GM18951 (cell line): ENCODE data around the gene SUCLG1.
A peak's percentile ranks its signal among the peaks of the same experiment; 100 is the strongest.

Experiments
- POLR2A ChIP-seq: IDR thresholded peaks from 4 replicates; pipeline ENCODE4 v1.6.1; 2011; ENCODE audit warnings: mild to moderate bottlenecking; ENCODE audit not compliant: insufficient read length, insufficient read depth; ENCODE audit errors: extremely low read depth
- in situ Hi-C: fragments of 300-500 bp; cut with MboI; formaldehyde crosslinking; loops from one replicate; pipeline ENCODE4 v1.12.0; 2022; ENCODE audit warnings: low sequenced_read_pairs, mixed read lengths, inconsistent platforms; ENCODE audit not compliant: unreplicated experiment

Gene SUCLG1

DNA sequence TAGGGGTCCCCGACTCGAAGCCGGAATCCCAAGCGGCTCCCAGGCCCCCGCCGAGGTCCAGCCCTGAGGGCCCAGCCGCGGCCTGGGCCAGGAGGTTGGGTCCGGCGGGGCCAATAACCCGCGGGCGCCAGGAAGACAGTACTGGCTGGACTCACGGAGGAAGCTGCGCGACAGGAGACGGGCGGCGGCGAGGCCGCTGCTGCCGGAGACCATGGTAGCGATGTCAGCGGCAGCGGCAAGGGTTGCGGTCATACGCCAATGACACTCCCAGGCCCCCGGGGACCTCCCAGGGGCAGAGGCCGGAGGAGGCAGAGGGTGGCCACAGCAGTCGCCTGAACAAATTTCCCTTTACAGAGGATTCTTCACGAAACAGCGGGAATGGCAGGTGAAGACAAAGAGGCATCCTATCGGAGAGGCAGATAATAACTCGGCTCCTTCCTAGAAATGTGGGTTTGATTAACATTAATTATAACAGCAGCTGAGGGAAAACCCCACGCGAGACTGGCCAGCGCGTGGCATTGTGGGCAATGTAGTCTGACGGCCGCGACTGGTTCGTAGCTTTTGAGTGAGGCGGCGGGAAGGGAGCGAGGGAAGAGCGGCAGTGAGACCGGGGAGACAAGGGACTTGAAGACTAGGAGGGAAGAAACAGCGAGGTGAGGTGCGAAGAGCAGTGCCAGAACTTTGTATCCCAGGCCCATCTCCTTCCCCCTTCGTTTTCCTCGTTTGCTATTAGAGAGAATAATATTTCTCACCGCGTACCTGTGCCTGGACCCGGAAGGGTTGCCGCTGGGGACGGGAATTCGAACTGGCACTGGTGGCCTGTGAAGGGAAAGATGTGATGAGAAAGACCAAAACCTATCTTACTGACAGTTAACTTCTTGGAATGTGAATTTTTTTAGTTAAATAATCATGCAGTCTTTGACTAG, at the start of gene SUCLG1:
Gene SUCLG1, minus strand, starts transcription at position 263 of the 926 bp plus-strand sequence. Its CDS starts 11 bp downstream, at position 252.
- TF ChIP-seq POLR2A: peak; percentile 67
- in situ Hi-C loops: no loop called here

- TF ChIP-seq POLR2A: no peak
- in situ Hi-C loops: loop anchor here (10.0 to 25.0 kb wide), 2 partner anchors 377 to 539 kb away; no protein-coding TSS in a partner anchor
Observed at GRCh38 chr2:84498150-84498799, 39.2 kb upstream of the SUCLG1 start.

- TF ChIP-seq POLR2A: no peak
- in situ Hi-C loops: loop anchor here (10.0 to 25.0 kb wide), 2 partner anchors 378 to 540 kb away; no protein-coding TSS in a partner anchor
Observed at GRCh38 chr2:84497285-84497684, 38.2 kb upstream of the SUCLG1 start.

- in situ Hi-C loops: loop anchor here (10.0 to 25.0 kb wide), 2 partner anchors 378 to 541 kb away; no protein-coding TSS in a partner anchor
- no peak for TF ChIP-seq POLR2A
Observed at GRCh38 chr2:84496386-84496785, 37.3 kb upstream of the SUCLG1 start.

GRCh38 chr2:84495539-84496146, 36.6 kb upstream of the SUCLG1 start:
- in situ Hi-C loops: loop anchor here (10.0 to 25.0 kb wide), 2 partner anchors 379 to 542 kb away; no protein-coding TSS in a partner anchor
- TF ChIP-seq POLR2A: no peak

GRCh38 chr2:84494070-84494469, 35.0 kb upstream of the SUCLG1 start:
- no peak for TF ChIP-seq POLR2A
- in situ Hi-C loops: loop anchor here (10.0 to 25.0 kb wide), 2 partner anchors 381 to 543 kb away; no protein-coding TSS in a partner anchor

DNA sequence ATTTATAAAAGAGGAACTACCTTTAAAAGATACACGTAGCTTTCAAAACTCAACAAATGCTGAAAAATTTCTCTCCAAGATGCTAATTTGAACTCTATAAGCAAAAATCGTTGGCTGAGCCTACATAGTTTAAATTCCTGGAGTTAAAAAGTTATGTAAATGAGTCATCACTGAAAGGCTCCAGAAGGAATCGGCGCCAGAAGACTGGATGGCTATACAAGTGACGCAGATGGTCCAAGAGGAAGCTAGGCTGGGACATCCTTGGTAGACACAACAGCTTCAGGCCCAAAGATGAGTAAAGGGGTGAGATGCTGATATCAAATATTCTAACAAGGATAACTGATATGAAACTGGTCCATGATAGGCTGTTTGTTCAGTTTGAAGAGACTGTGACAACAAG, 34.4 kb upstream of the SUCLG1 start:
- TF ChIP-seq POLR2A: no peak
- in situ Hi-C loops: loop anchor here (10.0 to 25.0 kb wide), 2 partner anchors 381 to 544 kb away; no protein-coding TSS in a partner anchor

DNA sequence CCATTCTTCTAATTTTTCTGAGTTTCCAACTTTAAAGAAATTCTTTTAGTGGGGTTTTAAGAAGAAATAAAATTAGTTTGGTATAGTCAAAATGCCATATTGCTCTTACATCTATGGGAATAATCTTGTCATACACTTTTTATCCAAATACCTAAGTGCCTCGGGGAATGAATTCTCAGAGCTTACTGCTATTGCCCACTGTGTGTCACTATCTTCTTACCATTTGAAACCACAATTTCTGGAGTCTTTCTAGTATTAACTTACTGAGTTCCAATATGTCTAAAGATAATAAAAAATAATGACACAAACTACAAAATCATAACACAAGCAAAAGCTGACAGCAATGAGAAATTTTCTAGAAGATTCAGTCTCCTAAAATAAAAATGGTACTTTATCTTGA, 33.5 kb upstream of the SUCLG1 start:
- in situ Hi-C loops: loop anchor here (10.0 to 25.0 kb wide), 2 partner anchors 382 to 545 kb away; no protein-coding TSS in a partner anchor
- no peak for TF ChIP-seq POLR2A

DNA sequence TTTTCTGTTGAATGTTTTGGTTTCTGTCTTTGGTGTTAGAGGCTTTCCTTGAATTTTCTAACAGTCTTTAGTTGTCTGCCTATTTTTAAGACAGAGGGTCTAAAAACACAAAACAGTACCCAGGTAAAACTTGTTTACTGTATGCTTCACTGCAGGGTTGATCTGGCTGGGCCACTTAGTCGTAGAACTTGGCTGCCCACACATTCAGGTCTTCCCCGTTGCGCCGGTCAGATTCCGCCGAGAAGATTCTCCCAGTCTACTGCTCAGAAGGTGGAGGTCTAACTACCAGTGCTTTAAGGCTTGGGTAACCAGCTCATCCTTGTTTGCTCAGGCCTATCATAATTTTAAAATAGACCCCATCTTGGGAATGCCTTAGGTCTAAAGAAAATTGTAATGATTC, 32.7 kb upstream of the SUCLG1 start:
- in situ Hi-C loops: loop anchor here (10.0 to 25.0 kb wide), 2 partner anchors 383 to 546 kb away; no protein-coding TSS in a partner anchor
- no peak for TF ChIP-seq POLR2A

DNA sequence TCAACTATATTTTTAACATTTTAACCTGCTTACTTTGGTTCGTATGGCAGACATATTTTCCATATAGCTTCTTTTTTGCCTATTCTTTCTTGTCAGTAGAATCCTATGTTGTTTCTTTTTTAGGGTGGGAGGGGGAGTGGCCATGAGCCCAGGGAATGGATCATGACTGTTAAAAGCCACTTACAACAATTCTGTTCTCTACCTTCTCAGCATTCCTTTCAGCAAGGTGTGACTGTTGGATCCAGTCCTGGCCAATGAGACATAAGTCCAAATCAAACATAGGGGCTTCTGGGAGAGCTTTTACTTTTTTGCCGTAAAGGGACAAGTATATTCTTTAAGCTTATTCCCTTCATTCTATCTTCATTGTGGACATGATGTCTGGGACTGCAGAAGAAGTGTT, 32.2 kb upstream of the SUCLG1 start:
- in situ Hi-C loops: loop anchor here (10.0 to 25.0 kb wide), 2 partner anchors 384 to 546 kb away; no protein-coding TSS in a partner anchor

DNA sequence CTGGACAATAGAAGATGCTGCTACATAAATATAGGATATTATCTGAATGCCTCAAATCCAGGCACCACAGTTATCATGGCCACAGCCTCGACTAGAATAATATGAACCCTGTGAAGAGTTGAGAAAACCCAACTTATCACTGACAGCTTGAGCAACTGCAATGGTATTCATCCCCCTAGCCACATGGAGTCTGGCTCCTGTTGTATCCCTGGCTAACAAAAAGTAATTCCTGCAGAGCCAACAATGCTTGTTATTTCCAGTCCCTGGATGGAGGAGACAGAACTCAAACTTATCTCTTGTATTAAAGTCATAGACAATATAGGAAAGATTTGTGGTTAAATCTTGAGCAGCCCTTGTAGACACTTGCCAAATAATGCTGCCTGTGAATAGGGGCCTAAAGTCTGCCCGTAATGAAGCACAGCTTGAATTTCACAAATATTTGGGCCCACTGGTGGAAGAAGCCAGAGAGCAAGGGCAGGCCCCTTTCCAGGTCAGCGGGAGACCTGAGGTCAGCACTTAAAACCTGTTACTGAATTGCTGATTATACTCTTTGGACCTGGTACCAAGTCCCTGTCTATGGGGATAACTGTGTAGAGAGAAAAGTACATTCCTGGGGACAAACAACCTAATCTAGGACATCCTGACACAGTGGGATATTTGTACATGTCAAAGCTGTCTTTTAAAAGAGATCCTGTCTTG, 28.4 kb upstream of the SUCLG1 start:
- in situ Hi-C loops: loop anchor here (25.0 kb wide), 1 partner anchor 550 kb away; no protein-coding TSS in a partner anchor
- TF ChIP-seq POLR2A: no peak

More for the DNA sequence above, 32.2 kb upstream of the SUCLG1 start:
- TF ChIP-seq POLR2A: no peak
